Measurements from ENCODE around the gene UNC5C. TPM values are rescaled to one million over a fixed set of nuclear protein-coding genes. Genes with fewer than 3 reads are reported as not detected.

UNC5C gene
- total RNA-seq, 4 donors from 2014 or later, result 2.2 to 19.0 (median 2.5) TPM

GRCh38 chr4:95469617-95470016, 79.2 kb downstream of the UNC5C start:
- Histone ChIP-seq H3K27ac (no peak overlapping the region), H3K36me3 (no peaks in the 10 kb centered on the region), H3K4me1 (no peaks in the 10 kb centered on the region), H3K4me3 (no peak overlapping the region), H3K9me3 (no peaks in the 10 kb centered on the region), H3K27me3 (no peaks in the 10 kb centered on the region)
- no peak for DNase-seq
- TF ChIP-seq POLR2A (IDR thresholded peaks at IDR 0.05) (no peak), CTCF (IDR thresholded peaks at IDR 0.05) (no peak)

- TF ChIP-seq CTCF (IDR thresholded peaks at IDR 0.05) (no peak), POLR2A (IDR thresholded peaks at IDR 0.05) (no peak)
- Histone ChIP-seq H3K27me3 (no peaks in the 10 kb centered on the region), H3K4me1 (no peaks in the 10 kb centered on the region), H3K27ac (no peak overlapping the region), H3K9me3 (no peaks in the 10 kb centered on the region), H3K4me3 (no peak overlapping the region), H3K36me3 (no peaks in the 10 kb centered on the region)
- DNase-seq, result no peak
Observed at GRCh38 chr4:95466791-95467190, 82.0 kb downstream of the UNC5C start.

- H3K27me3 ChIP-seq, result no peaks in the 10 kb centered on the region
- no peak overlapping the region for H3K27ac ChIP-seq
- TF ChIP-seq POLR2A (IDR thresholded peaks at IDR 0.05) (no peak), CTCF (IDR thresholded peaks at IDR 0.05) (no peak)
- H3K4me1 ChIP-seq, result no peaks in the 10 kb centered on the region
- no peak for DNase-seq
- H3K4me3 ChIP-seq, result no peak overlapping the region
- no peaks in the 10 kb centered on the region for H3K9me3 ChIP-seq
- H3K36me3 ChIP-seq, result no peaks in the 10 kb centered on the region
Observed at GRCh38 chr4:95465010-95465409, 83.8 kb downstream of the UNC5C start.

GRCh38 chr4:95462921-95463320, 85.9 kb downstream of the UNC5C start:
- TF ChIP-seq CTCF (IDR thresholded peaks at IDR 0.05) (no peak), POLR2A (IDR thresholded peaks at IDR 0.05) (no peak)
- DNase-seq, result no peak
- no peaks in the 10 kb centered on the region for H3K27me3 ChIP-seq
- no peaks in the 10 kb centered on the region for H3K4me1 ChIP-seq
- H3K36me3 ChIP-seq, result no peaks in the 10 kb centered on the region
- H3K9me3 ChIP-seq, result no peaks in the 10 kb centered on the region
- H3K27ac ChIP-seq, result no peak overlapping the region
- no peak overlapping the region for H3K4me3 ChIP-seq

- TF ChIP-seq POLR2A (IDR thresholded peaks at IDR 0.05) (no peak), CTCF (IDR thresholded peaks at IDR 0.05) (no peak)
- H3K36me3 ChIP-seq, result no peaks in the 10 kb centered on the region
Observed at GRCh38 chr4:95457353-95457752, 91.4 kb downstream of the UNC5C start.

GRCh38 chr4:95450294-95450693, 98.5 kb downstream of the UNC5C start:
- no peak for TF ChIP-seq CTCF (IDR thresholded peaks at IDR 0.05)
- no peak for TF ChIP-seq POLR2A (IDR thresholded peaks at IDR 0.05)
- Histone ChIP-seq H3K4me3 (no peak overlapping the region), H3K9me3 (no peaks in the 10 kb centered on the region), H3K27me3 (no peaks in the 10 kb centered on the region), H3K4me1 (no peaks in the 10 kb centered on the region), H3K27ac (no peak overlapping the region), H3K36me3 (no peaks in the 10 kb centered on the region)
- no peak for DNase-seq

More at GRCh38 chr4:95457353-95457752, 91.4 kb downstream of the UNC5C start:
- no peaks in the 10 kb centered on the region for H3K27me3 ChIP-seq
- no peak overlapping the region for H3K27ac ChIP-seq
- H3K4me1 ChIP-seq, result no peaks in the 10 kb centered on the region
- DNase-seq, result no peak
- no peak overlapping the region for H3K4me3 ChIP-seq
- no peaks in the 10 kb centered on the region for H3K9me3 ChIP-seq
